Trophoblast cell (in vitro differentiated cells and primary cell): ENCODE data around the gene COL19A1.

Experiments used
- DNase-seq, 2 donors: peaks; one replicate each; pipeline ENCODE4 v3.0.0-alpha.2; 2016
- H2AFZ ChIP-seq: 2 replicates; pipeline ENCODE4 v1.6.1; 2013; ENCODE audit warnings: low read length, moderate library complexity, mild to moderate bottlenecking; ENCODE audit not compliant: insufficient read depth, poor library complexity
- H2AK5ac ChIP-seq: 2 replicates; pipeline ENCODE4 v1.6.1; 2013; ENCODE audit warnings: mild to moderate bottlenecking, low read length
- H2BK120ac ChIP-seq: 2 replicates; pipeline ENCODE4 v1.6.1; 2013; ENCODE audit warnings: low read length, mild to moderate bottlenecking, moderate library complexity; ENCODE audit not compliant: insufficient read depth, poor library complexity
- H2BK12ac ChIP-seq: 2 replicates; pipeline ENCODE4 v1.6.1; 2013; ENCODE audit warnings: mild to moderate bottlenecking, low read length, moderate library complexity
- H2BK5ac ChIP-seq: 2 replicates; pipeline ENCODE4 v1.6.1; 2013; ENCODE audit warnings: low read length, low read depth, moderate library complexity, mild to moderate bottlenecking; ENCODE audit not compliant: poor library complexity
- H3K14ac ChIP-seq: 2 replicates; pipeline ENCODE4 v1.6.1; 2013; ENCODE audit warnings: mild to moderate bottlenecking, low read length
- H3K18ac ChIP-seq: 2 replicates; pipeline ENCODE4 v1.6.1; 2013; ENCODE audit warnings: mild to moderate bottlenecking, low read length
- H3K23ac ChIP-seq: 2 replicates; pipeline ENCODE4 v1.6.1; 2013; ENCODE audit warnings: low read length
- H3K27ac ChIP-seq: 2 replicates; pipeline ENCODE4 v1.5.1; 2013; ENCODE audit warnings: low read depth, mild to moderate bottlenecking, inconsistent platforms, low read length, moderate library complexity
- H3K27me3 ChIP-seq: 2 replicates; pipeline ENCODE4 v1.6.1; 2013; ENCODE audit warnings: inconsistent platforms, mild to moderate bottlenecking, low read length, moderate library complexity; ENCODE audit not compliant: insufficient read depth
- H3K36me3 ChIP-seq, 2 experiments: 1 replicate in 1 of 2; 2 replicates in 1 of 2; pipeline ENCODE4 v1.6.1; 2013; ENCODE audit warnings: low read length in 2 of 2, mild to moderate bottlenecking in 2 of 2, moderate library complexity in 1 of 2; ENCODE audit not compliant: insufficient read depth in 2 of 2, control insufficient read depth in 1 of 2
- H3K4ac ChIP-seq: 2 replicates; pipeline ENCODE4 v1.6.1; 2013; ENCODE audit warnings: low read depth, mild to moderate bottlenecking, low read length, moderate library complexity
- H3K4me1 ChIP-seq, 2 experiments: 1 replicate in 1 of 2; 2 replicates in 1 of 2; pipeline ENCODE4 v1.6.1; 2013; ENCODE audit warnings: low read length in 2 of 2, mild to moderate bottlenecking in 2 of 2, moderate library complexity in 1 of 2; ENCODE audit not compliant: insufficient read depth in 2 of 2, control insufficient read depth in 1 of 2
- H3K4me2 ChIP-seq: 2 replicates; pipeline ENCODE4 v1.6.1; 2013; ENCODE audit warnings: inconsistent platforms, mild to moderate bottlenecking, low read length, moderate library complexity
- H3K4me3 ChIP-seq: 2 replicates; pipeline ENCODE4 v1.5.1; 2013; ENCODE audit warnings: mild to moderate bottlenecking, low read depth, low read length, inconsistent platforms
- H3K79me1 ChIP-seq: one replicate; pipeline ENCODE4 v1.6.1; 2013; ENCODE audit warnings: low read length
- H3K79me2 ChIP-seq: 2 replicates; pipeline ENCODE4 v1.6.1; 2013; ENCODE audit warnings: low read length, mild to moderate bottlenecking; ENCODE audit not compliant: control insufficient read depth, insufficient read depth, poor library complexity
- H3K9ac ChIP-seq: 2 replicates; pipeline ENCODE4 v1.6.1; 2013; ENCODE audit warnings: mild to moderate bottlenecking, low read length
- H3K9me3 ChIP-seq: 2 replicates; pipeline ENCODE4 v1.6.1; 2013; ENCODE audit warnings: low read depth, mild to moderate bottlenecking, control low read depth, inconsistent platforms, low read length; ENCODE audit not compliant: insufficient read depth
- H4K12ac ChIP-seq: 2 replicates; pipeline ENCODE4 v1.6.1; 2013; ENCODE audit warnings: low read depth, mild to moderate bottlenecking, low read length, moderate library complexity
- H4K8ac ChIP-seq: 2 replicates; pipeline ENCODE4 v1.6.1; 2013; ENCODE audit warnings: low read depth, mild to moderate bottlenecking, low read length, moderate library complexity
- H4K91ac ChIP-seq: one replicate; pipeline ENCODE4 v1.6.1; 2013; ENCODE audit warnings: low read depth, mild to moderate bottlenecking, low read length, moderate library complexity
- WGBS: extraction: QIAGEN DNeasy Blood & Tissue Kit; methylation state at CpG from one replicate; pipeline ENCODE4 v1.1.7; 2013; ENCODE audit warnings: missing lambda C conversion rate; ENCODE audit not compliant: insufficient read length, insufficient coverage; ENCODE audit errors: extremely low coverage; 5-methylcytosine and 5-hydroxymethylcytosine counted together

COL19A1 gene

DNA sequence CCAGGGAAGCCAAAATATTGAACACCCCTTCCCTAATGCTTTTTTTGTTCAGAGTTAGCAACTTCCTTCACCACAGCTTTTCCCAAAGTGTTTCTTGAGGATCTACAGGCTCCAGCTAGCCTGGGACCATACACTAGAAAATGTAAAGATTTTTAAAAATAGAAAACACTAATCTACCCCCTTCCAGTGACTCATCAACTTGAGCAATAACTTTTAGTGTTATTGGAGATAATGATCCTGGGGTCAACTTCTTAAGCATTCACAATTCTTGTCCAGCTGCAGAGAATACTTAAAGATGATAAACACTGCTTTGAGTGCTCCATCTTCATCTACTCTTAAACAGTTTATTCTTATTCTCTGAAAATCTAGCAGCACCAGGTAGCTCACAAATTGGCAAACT, 304.9 kb downstream of the COL19A1 start:
- Histone ChIP-seq H2BK12ac (no peak overlapping the region), H2BK120ac (no peak overlapping the region), H2AFZ (no peak overlapping the region), H3K79me1 (no peaks in the 10 kb centered on the region), H3K4ac (no peak overlapping the region), H3K36me3 (no peaks in the 10 kb centered on the region), H3K27me3 (no peaks in the 10 kb centered on the region), H4K8ac (no peak overlapping the region), H2AK5ac (no peak overlapping the region), H3K4me1 (no peaks in the 10 kb centered on the region), H4K12ac (no peak overlapping the region), H3K27ac (no peak overlapping the region), H3K79me2 (no peaks in the 10 kb centered on the region), H3K23ac (no peak overlapping the region), H3K9ac (no peak overlapping the region), H3K18ac (no peak overlapping the region), H2BK5ac (no peak overlapping the region), H3K14ac (no peak overlapping the region), H3K4me2 (no peak overlapping the region), H3K9me3 (no peaks in the 10 kb centered on the region), H4K91ac (no peak overlapping the region), H3K4me3 (no peak overlapping the region)
- no peak for DNase-seq

DNA sequence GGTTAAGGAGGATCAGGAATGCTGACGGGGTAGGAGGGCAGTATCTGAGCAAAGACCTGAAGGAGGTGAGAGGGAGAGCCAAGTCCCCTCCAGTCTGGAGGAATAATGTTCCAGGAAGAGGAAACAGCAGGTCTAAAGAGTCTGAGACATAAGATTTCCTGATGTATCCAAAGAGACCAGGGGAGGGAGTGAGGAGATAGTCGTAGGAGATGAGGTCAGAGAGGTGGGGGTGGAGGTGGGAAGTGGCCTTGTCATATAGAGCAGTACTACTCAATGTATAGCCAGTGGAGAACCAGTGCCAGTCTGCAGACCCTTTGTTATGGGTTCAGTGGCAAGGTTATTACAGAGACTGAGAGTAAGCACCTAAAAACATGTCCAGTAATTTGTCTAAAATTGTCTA, 305.9 kb downstream of the COL19A1 start:
- no peaks in the 10 kb centered on the region for H3K79me1 ChIP-seq
- no peak overlapping the region for H4K8ac ChIP-seq
- H3K23ac ChIP-seq = no peak overlapping the region
- no peak overlapping the region for H3K18ac ChIP-seq
- DNase-seq = no peak
- H3K27ac ChIP-seq = no peak overlapping the region
- no peak overlapping the region for H4K12ac ChIP-seq
- H3K4me2 ChIP-seq = no peak overlapping the region
- H3K27me3 ChIP-seq = no peaks in the 10 kb centered on the region
- no peak overlapping the region for H2AK5ac ChIP-seq
- no peak overlapping the region for H2BK5ac ChIP-seq
- no peak overlapping the region for H3K9ac ChIP-seq
- no CpG with 5 or more reads among the region's 2 CpGs for WGBS
- H3K9me3 ChIP-seq = no peaks in the 10 kb centered on the region
- no peak overlapping the region for H3K4me3 ChIP-seq
- no peak overlapping the region for H4K91ac ChIP-seq
- no peak overlapping the region for H2AFZ ChIP-seq
- no peak overlapping the region for H3K14ac ChIP-seq
- H3K4ac ChIP-seq = no peak overlapping the region
- H2BK120ac ChIP-seq = no peak overlapping the region
- H3K79me2 ChIP-seq = no peaks in the 10 kb centered on the region
- no peaks in the 10 kb centered on the region for H3K36me3 ChIP-seq
- no peaks in the 10 kb centered on the region for H3K4me1 ChIP-seq
- no peak overlapping the region for H2BK12ac ChIP-seq

DNA sequence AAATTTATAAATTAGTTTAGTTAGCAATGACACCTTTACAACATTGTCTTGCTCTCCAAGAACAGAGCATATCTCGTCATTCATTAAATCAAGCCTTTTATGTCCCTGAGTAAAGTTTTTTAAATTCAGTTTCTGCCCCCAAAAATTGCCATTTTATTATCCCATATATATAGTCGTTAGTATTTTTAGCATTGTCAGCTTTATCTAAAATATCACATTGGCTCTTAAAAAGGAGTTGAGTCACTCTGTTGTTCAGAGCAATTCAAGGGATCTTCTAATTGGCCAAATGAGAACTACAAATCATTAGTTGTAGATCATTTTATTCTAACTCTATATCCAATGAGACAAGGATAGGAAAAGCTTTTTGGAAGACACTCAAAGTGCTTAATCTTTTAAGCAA, 309.4 kb downstream of the COL19A1 start:
- H3K4me1 ChIP-seq = no peaks in the 10 kb centered on the region
- no peak overlapping the region for H3K4me2 ChIP-seq
- H3K79me1 ChIP-seq = no peaks in the 10 kb centered on the region
- no peak overlapping the region for H2AFZ ChIP-seq
- no peak for DNase-seq
- H3K9me3 ChIP-seq = no peaks in the 10 kb centered on the region
- no peak overlapping the region for H3K23ac ChIP-seq
- H3K14ac ChIP-seq = no peak overlapping the region
- no peak overlapping the region for H3K4me3 ChIP-seq
- no peak overlapping the region for H2BK120ac ChIP-seq
- H4K12ac ChIP-seq = no peak overlapping the region
- H3K36me3 ChIP-seq = no peaks in the 10 kb centered on the region
- no peaks in the 10 kb centered on the region for H3K27me3 ChIP-seq
- no peak overlapping the region for H3K4ac ChIP-seq
- H2BK5ac ChIP-seq = no peak overlapping the region
- no peaks in the 10 kb centered on the region for H3K79me2 ChIP-seq
- no peak overlapping the region for H4K8ac ChIP-seq
- H3K9ac ChIP-seq = no peak overlapping the region
- whole genome bisulfite sequencing = no CpG with 5 or more reads among the region's 2 CpGs
- no peak overlapping the region for H2BK12ac ChIP-seq
- no peak overlapping the region for H3K27ac ChIP-seq
- no peak overlapping the region for H3K18ac ChIP-seq
- H2AK5ac ChIP-seq = no peak overlapping the region
- no peak overlapping the region for H4K91ac ChIP-seq

DNA sequence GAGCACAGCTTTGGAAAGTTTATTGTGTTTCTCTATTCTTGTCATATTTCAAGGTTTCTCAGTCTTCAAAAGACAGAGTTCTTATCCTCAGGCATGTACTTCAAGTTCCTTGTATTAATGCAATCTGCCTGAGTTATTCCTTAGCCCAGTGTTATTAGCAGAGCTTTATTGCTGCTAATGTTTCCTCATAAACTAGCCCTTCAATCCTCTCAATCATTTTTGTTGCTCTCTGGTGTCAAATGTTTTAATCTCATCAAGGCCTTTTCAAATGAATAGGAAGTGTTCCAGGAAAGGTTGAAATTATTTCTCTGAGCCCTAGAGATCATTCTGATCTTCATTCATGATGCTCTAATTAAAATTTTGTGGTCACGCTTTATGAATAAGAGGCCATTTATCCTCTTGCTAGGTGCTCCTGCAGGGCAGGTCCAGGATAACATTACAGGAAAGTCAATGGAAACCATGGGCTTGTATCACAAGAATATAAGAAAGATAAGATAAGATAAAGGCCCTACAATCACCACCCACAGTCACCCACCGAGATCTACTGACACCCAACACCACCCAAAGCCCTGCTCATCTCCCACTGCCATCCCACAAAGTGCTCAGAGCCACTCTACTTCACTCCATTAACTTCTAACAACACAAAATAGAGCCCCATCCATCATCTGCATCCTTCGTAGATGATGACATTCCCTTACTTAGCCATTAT, 310.6 kb downstream of the COL19A1 start:
- Histone ChIP-seq H2BK120ac (no peak overlapping the region), H2AK5ac (no peak overlapping the region), H4K12ac (no peak overlapping the region), H2BK12ac (no peak overlapping the region), H3K27me3 (no peaks in the 10 kb centered on the region), H3K4me1 (no peaks in the 10 kb centered on the region), H3K4me2 (no peak overlapping the region), H2AFZ (no peak overlapping the region), H3K23ac (no peak overlapping the region), H3K4ac (no peak overlapping the region), H2BK5ac (no peak overlapping the region), H3K14ac (no peak overlapping the region), H3K4me3 (no peak overlapping the region), H3K79me2 (no peaks in the 10 kb centered on the region), H3K27ac (no peak overlapping the region), H3K79me1 (no peaks in the 10 kb centered on the region), H3K9ac (no peak overlapping the region), H3K36me3 (no peaks in the 10 kb centered on the region), H4K91ac (no peak overlapping the region), H4K8ac (no peak overlapping the region), H3K18ac (no peak overlapping the region), H3K9me3 (no peaks in the 10 kb centered on the region)
- WGBS = no CpG with 5 or more reads among the region's 3 CpGs
- no peak for DNase-seq
